GM18505 (cell line): ENCODE data around the gene CCHCR1.

Experiments
- ATAC-seq: cut with Tn5 transposase; IDR thresholded peaks from one replicate; pipeline ENCODE4 v1.9.1; 2021; ENCODE audit not compliant: unreplicated experiment
- POLR2A ChIP-seq: IDR thresholded peaks from 4 replicates; pipeline ENCODE4 v1.6.1; 2011; ENCODE audit warnings: borderline replicate concordance; ENCODE audit not compliant: insufficient read depth, insufficient read length; ENCODE audit errors: extremely low read depth

Gene CCHCR1

DNA sequence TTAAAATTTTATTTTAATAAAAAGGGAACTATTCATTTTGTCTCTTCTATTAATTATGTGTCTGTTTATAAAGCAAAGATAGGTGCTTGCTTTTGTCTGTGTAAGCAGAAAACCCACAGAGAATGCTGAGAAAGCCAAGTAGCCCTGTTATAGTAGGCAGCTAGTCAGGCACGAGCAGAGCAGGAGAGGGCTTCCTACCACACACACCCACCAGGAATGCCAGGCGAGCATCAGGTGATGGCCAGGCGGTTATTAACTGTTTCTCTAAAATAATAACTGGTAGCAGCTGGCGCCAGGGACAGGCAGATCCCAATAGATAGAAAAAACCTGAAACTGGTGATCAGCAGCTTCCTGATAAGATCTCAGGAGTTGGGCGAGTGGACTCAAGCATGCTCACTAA lies 60.9 kb downstream of the CCHCR1 start:
- TF ChIP-seq POLR2A = no peak

GRCh38 chr6:31096215-31096614 lies 61.4 kb downstream of the CCHCR1 start:
- TF ChIP-seq POLR2A = no peak
- no peak for ATAC-seq

More for the DNA sequence above, 60.9 kb downstream of the CCHCR1 start:
- no peak for ATAC-seq

GRCh38 chr6:31094389-31094881 lies 63.2 kb downstream of the CCHCR1 start:
- ATAC-seq = no peak
- no peak for TF ChIP-seq POLR2A

DNA sequence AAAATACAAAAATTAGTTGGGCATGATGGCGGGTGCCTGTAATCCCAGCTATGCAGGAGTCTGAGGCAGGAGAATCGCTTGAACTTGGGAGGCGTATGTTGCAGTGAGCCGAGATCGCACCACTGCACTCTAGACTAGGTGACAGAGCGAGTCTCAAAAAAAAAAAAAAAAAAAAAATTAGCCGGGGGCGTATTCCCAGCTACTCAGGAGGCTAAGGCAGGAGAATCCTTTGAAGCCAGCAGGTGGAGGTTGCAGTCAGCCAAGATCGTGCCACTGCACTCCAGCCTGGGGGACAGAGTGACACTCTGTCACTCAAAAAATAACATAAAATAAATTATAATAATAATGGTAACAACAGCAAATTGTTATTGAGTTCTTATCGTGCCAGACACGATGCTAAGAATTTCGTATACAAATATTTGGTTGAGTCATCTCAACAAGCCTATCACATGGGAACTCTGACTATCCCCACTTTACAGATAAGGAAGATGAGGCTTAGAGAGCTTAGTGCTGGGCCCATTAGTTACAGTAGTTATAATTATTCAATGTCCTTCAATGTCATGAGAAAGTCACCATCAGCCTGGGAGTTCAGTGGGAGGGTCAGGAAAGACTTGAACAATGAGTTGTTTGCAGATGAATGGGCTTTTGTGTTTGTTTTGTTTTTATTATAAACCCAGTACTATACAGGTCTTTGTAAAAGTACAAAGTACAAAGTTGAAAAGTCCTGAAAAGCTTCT lies 64.7 kb downstream of the CCHCR1 start:
- TF ChIP-seq POLR2A = no peak
- ATAC-seq = no peak
